NCI-H345 treated with DMSO at 0.1 percent for 48 hours (cell line): Measurements from ENCODE around the gene C15orf62.

Experiments
- DNase-seq: peaks from one replicate; lab custom pipeline; 2025; ENCODE audit not compliant: unreplicated experiment; lab: John Stamatoyannopoulos, UW

The C15orf62 gene

DNA sequence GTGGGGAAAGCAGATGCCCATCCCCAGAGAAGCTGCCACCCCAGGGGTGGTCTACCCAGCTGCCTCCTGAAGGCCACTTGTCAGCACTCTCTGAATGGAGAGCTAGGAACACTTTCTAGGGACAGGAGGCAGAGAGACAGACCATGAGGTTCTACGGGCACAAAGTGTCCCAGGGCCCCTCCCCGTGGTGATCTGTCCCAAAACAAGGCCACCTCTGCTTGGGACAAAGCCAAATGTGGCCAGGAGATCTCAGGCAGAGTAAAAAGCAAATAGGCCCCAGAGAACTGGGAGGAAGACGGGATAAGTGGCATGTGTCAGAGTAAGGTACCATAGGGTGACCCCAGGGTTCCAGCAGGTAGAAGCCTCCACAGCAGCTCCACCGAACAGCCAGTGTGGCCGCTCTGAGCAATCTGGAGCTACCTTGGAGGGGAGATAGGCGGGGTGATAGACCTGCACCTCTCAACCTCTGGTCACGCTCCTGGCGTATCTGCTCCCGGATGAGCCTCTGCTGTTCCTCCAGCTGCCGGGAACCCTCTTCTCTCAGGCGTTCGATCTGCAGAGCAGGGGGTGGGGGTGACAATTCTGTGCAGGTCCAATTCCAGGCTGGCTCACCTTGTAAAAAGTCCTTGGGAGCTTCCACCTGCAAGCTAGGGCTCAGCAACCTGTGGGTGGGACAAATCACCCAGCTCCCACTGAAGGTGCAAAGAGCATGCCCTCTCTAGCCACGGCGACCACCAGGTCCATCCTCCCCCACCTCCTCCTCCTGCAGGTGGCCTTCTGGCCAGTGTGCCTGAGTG, 6.2 kb downstream of the C15orf62 start:
- DNase-seq, result no peak

DNA sequence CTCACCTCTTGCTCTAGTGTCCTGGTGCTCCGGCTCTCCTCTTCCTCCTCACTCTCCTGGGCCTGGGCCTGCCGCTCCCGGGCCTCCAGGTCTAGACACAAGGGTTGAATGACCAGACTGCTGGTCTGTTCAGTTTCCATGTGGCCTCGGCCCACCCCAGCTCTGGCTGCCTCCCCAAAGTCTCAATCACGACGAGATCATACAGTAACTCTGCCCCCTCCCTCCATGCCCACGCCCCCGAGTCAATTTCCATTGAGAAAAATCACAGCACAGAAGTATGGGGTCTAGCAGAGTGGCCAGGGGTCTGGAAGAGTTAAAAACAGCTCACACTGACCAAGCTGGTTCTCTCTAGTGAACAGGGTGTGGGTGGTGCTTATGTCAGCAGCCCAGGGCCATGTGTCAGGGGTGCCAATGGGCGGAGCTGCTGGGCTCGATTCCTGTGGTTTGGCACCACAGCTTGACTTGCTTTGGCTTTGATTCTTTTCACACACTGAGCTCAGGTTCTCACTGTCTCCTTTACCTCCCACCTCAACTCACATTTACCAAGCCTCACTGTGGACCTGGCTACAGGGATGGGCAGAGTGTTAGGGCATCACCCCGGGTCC, 6.9 kb downstream of the C15orf62 start:
- no peak for DNase-seq

DNA sequence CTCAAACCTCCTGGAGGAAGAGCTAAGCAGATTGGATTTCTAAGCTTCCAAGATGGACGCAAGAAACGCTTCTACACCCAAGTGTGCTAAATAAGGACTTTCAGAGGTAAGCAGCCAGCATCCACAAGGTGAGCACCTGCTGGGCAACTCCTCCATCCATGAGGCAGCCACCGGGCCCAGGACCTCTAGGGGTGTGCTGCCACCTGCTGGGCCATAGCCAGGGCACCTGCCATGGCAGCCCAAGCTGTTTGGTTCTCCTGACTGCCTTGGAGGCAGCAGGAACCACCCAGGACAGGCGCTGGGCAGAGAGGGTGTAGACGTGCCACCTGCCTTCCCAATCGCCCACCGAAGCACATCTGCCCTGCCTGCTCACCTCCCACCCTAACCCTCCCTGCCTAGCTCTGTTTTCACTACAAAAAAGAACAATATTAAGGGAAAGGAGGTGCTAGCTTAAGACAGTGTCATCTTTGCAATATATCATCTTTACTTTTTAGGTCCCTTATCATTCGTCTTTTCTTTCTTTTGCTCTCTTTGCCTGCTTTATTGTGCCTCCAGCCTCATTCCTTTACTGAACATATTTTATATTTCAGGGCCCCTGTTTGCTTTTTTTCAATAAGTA, 12.9 kb downstream of the C15orf62 start:
- peak; percentile 33 for DNase-seq

DNA sequence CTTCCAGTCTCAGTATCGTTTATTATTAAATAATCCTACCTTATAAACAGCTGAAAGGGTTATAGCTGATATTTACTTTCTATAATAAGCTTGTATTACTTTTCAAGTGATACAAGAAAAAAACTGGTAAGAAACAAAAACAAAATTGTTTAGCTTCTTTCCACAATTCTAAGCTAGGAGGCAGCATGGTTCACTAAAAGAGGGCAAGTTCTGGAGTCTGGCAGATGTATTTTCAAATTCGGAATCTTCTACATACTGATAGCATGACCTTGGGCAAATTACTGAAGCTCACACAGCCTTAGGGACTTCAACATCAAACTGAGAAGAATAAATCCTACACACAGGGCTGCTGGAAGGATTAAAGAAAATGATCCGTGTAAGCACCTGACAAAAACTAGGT, 15.4 kb downstream of the C15orf62 start:
- no peak for DNase-seq

DNA sequence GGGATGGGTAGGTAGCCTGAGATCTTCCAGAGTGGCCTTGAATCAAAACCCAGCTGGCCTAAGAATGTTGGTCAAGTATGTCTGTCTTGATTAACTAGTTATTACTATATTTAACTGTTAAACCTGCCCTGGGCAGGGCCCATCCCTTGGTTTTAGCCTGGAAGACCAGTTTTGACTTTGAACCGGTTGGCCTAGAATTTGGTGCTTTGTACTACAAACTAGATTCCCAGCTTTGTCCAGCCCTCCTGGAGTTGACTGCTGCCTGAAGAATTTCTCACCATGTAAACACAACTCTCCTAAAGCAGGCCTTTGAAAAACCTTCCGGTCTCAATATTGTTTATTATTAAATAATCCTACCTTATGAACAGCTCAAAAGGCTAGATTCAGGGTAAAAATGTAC, 16.0 kb downstream of the C15orf62 start:
- no peak for DNase-seq

DNA sequence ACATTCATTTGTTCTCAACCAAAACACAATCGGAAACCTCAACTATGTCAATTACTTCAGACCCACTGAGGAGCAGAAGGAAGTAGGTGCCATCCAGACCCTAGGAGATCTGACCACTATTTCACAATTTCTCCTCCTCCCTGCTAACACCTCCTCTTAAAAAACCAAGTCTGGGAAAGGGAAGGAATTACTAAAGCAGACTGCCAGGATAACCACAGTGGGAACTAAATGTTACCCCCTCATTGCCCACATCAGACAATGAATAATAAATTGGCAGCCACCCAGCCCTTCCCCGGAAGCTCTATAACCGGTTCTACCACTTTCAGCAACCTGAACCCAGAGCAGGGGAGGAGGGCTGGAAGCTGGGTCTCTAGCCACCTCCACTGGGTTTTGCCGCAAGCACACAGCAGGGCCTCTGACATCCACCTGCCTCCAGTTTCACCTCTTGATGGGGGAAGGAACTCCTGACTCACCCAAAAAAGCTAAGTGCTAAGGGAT, 17.6 kb downstream of the C15orf62 start:
- peak; percentile 91 for DNase-seq

DNA sequence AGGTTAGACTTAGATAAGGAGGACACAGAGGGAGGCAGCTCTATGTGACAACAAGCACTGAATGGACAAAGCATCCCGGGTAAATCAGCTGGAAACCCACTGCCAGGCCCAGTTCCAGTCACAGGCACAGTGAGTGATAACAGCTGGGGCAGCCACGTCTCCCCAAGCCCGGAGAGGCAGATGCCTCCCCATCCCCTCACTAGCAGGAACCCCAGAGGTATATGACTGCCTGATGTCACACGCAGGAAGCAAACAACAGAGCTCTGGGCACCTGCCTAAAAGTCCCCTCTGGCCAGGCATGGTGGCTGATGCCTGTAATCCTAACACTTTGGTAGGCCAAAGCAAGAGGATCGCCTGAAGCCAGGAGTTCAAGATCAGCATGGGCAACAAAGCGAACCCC, 18.2 kb downstream of the C15orf62 start:
- peak; percentile 83 for DNase-seq

DNA sequence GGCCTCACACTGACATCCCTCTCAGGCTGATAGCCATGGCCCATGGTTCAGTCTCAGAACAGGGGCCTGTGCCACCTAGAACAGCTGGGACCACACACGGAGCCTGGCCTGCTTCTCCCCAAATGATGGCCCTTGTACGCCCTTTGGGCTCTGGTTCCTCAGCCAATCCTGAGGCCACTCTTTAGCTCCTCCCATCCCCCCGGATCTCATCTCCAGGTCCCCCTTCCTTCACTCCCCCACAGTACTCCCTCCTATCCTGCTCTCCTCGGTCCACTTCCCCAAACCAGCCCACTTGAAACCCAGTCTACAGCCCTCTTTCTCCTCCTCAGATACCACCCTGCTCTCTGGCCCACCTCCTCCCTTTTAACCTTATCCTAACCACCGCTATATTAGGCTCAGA, 19.3 kb downstream of the C15orf62 start:
- no peak for DNase-seq

DNA sequence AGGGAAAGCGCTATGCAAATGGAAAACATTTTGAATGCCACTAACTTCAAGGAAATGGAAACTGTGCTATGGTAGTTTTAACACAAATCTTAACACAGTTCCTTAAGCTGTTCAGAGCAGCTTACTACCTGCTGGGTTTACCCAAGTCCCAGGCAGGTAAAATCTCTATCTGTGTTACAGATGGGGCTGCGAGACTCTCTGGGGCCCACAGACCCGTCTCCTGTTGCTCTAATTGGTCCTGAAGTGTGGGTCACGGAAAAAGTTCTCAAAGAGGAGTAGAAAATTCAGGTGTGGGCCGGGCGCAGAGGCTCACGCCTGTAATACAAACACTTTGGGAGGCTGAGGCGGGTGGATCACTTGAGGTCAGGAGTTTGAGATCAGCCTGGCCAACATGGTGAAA, 20.2 kb downstream of the C15orf62 start:
- no peak for DNase-seq

DNA sequence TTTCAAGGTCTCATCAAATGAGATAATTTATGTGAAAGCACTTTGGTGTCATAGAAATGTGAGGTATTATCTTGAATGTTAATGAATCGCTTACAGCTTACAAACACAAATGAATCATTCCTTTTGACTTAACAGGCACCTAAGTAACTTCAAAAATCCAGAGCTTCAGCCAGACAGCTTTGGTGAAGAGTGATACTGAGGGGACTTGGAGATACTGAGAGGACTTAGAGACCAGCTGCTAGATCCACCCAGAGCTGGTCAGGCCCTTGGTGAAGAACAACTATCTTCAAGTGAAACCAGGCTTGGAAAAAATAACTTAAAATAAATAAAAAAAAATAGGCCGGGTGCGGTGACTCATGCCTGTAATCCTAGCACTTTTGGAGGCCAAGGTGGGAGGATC, 20.9 kb downstream of the C15orf62 start:
- no peak for DNase-seq

DNA sequence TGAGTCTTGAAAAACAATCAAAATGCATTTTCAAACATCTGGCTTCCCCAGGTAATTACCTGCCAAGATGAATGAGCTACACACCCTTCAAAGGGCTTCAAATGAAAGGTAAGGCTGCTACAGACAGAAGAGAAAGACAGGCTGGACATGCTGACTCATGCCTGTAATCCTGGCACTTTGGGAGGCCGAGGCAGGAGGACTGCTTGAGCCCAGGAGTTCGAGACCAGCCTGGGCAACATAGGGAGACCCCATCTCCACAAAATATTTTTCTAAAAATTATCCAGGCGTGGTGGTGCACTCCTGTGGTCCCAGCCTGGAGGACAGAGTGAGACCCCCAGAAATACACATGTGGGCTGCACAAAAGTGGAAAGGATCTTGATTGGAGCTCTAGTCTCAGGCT, 22.6 kb downstream of the C15orf62 start:
- DNase-seq, result no peak

DNA sequence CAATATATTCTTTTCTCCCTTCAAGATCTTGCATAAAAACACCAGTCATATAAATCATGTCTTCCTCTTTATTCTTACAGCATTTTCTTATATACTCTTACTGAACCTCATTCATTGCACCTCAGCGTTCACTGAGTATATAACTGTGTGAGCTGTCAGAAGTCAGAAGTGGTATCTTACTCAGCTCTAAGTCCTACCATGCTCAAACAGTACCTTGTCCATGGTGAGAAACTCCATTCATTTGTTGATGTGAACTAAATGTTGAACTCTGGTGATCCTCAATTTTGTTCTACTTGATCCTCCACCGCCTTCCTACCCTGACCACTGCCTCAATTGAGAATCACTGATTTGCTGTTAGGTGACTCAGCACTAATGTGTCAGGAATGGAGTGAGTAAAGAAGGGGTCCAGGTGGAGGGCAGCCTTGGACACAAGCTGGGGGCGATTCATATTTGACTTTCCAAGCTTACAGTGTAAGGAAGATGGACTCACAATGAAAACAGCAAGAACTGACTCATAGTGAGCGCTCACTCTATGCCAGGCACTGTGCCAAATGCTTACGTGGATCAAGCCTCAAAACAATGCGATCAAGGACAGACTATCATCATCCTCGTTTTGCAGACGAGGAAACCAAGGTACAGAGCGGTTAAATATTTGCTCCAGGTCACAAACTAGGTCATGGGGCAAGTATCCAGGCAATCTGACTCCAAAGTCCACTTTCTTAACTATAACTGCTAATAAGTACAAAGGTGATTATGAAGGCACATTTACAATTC, 23.6 kb downstream of the C15orf62 start:
- DNase-seq, result no peak

DNA sequence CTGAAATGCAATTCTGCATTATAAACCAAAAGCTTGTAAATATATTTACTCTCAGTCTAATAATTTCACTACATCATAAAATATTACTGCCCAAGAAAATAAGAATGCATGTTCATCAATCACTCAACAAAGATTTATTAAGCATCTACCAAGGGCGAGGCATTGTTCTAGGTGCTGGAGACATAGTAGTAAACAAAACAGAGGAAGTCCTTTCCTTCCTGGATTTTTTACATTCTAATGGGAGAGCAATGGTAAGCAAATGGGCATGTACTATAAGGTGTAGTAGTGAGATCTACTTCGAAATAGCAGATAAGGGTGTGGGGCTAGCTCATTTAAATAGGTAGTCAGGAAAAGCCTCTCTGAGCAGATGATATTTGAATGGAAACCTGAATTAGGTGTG, 26.3 kb downstream of the C15orf62 start:
- no peak for DNase-seq

DNA sequence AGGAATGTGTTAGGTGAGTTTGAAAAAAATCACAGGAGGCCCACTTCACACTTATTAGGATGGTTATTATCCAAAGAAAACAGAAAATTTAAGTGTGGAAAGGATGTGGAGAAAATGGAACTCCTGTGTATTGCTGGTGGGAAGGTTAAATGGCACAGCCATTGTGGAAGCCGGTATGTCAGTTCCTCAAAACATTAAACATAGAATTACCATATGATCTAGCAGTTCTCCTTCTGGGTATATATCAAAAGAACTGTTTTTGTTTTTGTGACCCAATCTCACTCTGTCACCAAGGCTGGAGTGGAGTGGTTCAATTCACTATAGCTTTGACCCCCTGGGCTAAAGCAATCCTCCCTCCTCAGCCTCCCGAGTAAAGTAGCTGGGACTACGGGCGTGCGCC, 26.7 kb downstream of the C15orf62 start:
- no peak for DNase-seq

DNA sequence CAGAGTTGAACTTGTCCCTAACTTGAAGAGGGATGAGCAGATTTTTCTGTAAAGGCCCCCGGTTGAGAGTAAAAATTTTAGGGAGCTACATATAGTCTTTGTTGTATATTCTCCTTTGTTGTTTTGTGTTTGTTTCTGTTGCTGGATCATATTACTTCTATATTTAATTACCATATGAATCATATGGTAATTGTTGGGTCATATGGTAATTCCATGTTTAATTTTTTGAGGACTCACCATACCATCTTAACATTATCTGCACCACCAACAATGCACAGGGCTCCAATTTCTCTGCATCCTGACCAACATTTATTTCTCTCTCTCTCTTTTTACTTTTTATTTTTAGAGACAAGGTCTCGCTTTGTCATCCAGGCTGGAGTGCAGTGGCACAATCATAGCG, 29.7 kb downstream of the C15orf62 start:
- DNase-seq, result no peak

DNA sequence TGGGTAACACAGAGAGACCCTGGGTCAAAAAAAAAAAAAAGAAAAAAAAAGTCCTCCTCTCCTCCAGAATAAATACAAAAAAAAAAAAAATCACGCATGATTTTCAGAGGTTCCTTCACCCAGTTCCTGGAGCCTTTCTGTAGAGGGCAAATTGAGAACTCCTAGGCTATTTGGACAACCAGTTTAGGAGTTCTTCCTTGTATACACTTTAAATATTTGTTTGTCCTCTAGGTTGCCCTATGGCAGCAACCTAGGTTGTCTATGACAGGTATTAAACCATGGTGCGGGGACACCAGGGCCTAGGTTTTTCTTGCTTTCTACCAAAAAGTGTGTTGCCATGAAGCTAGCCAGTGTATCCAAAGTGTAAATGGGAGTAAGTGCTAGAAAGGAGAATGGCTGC, 33.3 kb downstream of the C15orf62 start:
- DNase-seq, result no peak

DNA sequence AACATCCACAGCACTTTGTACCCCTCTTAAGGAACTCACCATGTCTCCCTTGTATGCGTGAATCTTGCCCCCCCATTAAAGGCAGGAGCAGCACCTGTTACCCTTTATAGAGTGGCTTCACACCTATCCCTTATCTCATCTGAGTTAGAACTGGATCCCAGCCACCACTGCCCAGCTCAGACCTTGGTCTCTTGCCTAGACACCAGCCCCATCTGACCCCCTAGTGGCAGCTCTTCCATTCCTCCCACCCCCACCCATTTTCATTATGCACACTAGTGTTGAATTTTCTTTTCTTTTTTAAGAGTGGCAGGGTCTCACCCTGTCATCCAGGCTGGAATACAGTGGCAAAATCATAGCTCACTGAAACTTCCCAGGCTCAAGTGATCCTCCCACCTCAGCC, 33.9 kb downstream of the C15orf62 start:
- no peak for DNase-seq

DNA sequence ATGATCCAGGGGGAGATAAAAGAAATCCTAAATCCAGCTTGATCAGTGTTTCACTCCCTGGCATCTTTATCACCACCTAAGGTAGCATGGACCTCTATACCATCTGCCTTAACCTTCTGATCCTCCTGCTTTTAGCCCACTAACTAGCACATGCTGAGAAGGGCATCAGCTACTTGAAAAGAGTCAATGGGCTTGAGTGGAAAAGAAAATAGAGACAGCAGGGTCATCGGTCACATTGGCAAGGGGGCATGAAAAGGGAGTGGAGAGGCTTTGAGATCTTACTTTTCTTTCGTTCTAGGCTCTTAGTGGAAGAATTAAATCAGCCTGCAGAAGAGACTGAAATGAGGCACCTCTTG, 36.9 kb downstream of the C15orf62 start:
- no peak for DNase-seq

DNA sequence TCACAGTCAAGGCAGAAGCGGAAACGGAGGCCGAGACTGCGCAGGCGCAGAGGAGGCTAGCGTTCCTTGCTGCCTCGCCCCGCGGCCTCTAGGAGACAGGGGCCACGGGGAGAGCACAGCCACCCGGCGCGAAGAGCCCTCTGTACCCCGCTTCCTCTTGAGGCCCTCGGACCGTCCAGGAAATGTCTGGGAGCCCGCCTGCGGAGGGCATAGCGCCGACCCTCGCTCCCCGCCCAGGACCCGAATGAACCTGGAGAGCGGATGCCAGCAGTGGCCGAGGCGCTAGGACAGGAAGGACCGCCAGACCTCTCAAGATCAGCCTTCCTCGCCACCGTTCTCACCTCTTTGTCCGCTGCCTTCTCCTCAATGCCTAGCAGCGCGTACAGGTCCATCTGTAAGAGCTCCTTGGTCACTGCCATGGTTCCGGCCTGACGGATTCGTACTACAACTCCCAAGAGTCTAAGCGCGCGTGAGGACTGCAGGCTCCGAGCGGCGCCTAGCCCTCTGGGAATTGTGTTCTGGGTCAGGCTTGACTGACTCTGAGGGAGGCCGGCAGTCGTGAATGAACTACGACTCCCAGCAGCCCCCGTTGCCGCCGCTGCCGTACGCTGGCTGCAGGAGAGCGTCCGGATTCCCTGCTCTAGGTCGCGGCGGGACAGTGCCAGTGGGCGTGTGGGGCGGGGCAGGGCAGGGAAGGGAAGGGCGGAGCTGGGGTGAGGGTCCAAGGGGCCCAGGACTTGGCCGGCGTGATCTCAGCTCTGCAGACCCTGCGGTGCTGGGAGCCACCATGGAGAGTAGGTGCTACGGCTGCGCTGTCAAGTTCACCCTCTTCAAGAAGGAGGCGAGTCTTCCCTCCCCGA, 37.5 kb downstream of the C15orf62 start, which contains the start of the genes DNAJC17 and ZFYVE19:
TSS of gene DNAJC17 (minus strand) at position 446 of the 860 bp plus-strand sequence. CDS start at position 419, 27 bp downstream.
TSS of gene ZFYVE19 (plus strand) at position 62 of the 860 bp plus-strand sequence. CDS start at position 563, 501 bp downstream.
- peak; percentile 86 for DNase-seq

DNA sequence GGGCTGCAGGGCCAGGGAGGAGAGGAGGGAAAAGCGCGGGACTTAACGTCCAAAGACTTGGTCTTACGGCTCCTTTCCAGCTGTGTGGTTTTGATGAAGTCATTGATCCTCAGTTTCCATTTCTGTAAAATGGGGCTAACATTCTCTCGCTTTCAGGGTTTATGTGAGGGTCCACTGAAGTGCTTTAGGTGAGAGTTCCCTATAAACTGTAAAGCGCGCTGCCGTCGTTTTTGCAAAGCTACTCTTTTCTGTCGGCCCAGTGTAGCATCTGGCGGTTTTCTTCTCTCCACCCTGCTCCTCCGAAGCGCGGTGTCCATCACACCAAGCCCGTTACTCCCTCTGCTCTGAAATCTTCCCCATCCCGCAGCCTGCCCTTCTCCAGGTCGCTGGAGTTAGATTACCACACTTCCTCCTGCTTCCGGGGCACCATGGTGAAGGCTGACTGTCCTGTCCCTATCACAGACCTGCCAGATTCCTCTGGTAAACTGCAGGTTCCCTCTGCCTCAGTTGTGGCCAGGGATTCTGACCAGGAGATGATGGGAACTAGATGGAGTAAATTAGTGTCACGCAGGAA, 38.2 kb downstream of the C15orf62 start:
- DNase-seq, result no peak
